ENCODE results near the gene ADGRL3.
"Not testable (repeated sequence)": the region's sequence is repeated elsewhere in the genome, so short reads cannot be mapped to it uniquely, and the experiment has no call there.

Gene ADGRL3

GRCh38 chr4:61665649-61666048 is 465.5 kb downstream of the ADGRL3 start:
- DNase-seq: no peak

GRCh38 chr4:61666244-61666643 is 466.1 kb downstream of the ADGRL3 start:
- DNase-seq: no peak

GRCh38 chr4:61671599-61671998 is 471.5 kb downstream of the ADGRL3 start:
- DNase-seq: no peak

GRCh38 chr4:61675464-61675863 is 475.3 kb downstream of the ADGRL3 start:
- DNase-seq: no peak

GRCh38 chr4:61678297-61678696 is 478.2 kb downstream of the ADGRL3 start:
- no peak for DNase-seq

GRCh38 chr4:61693520-61693919 is 493.4 kb downstream of the ADGRL3 start:
- DNase-seq: no peak

GRCh38 chr4:61714387-61714911 is 514.3 kb downstream of the ADGRL3 start:
- no peak for DNase-seq

- DNase-seq: no peak
These were observed 516.3 kb downstream of the ADGRL3 start for GRCh38 chr4:61716426-61716825.

- no peak for DNase-seq
These were observed 523.4 kb downstream of the ADGRL3 start for GRCh38 chr4:61723492-61723891.

- no peak for DNase-seq
These were observed 527.2 kb downstream of the ADGRL3 start for GRCh38 chr4:61727286-61727685.

- no peak for DNase-seq
These were observed 534.3 kb downstream of the ADGRL3 start for GRCh38 chr4:61734409-61734808.

- DNase-seq: no peak
These were observed 539.8 kb downstream of the ADGRL3 start for GRCh38 chr4:61739887-61740286.

- DNase-seq: no peak
These were observed 540.8 kb downstream of the ADGRL3 start for GRCh38 chr4:61740886-61741285.

- no peak for DNase-seq
These were observed 541.4 kb downstream of the ADGRL3 start for GRCh38 chr4:61741327-61742096.

- no peak for DNase-seq
These were observed 550.7 kb downstream of the ADGRL3 start for GRCh38 chr4:61750810-61751209.

GRCh38 chr4:61752617-61753016 is 552.5 kb downstream of the ADGRL3 start:
- DNase-seq: no peak

- no peak for DNase-seq
These were observed 553.6 kb downstream of the ADGRL3 start for GRCh38 chr4:61753739-61754138.

GRCh38 chr4:61756937-61757336 is 556.8 kb downstream of the ADGRL3 start:
- not testable (repeated sequence) for DNase-seq

GRCh38 chr4:61757983-61758382 is 557.9 kb downstream of the ADGRL3 start:
- not testable (repeated sequence) for DNase-seq

- DNase-seq: not testable (repeated sequence)
These were observed 558.5 kb downstream of the ADGRL3 start for GRCh38 chr4:61758596-61758995.

GRCh38 chr4:61759245-61759644 is 559.1 kb downstream of the ADGRL3 start:
- DNase-seq: not testable (repeated sequence)

GRCh38 chr4:61759885-61760284 is 559.8 kb downstream of the ADGRL3 start:
- DNase-seq: not testable (repeated sequence)

- DNase-seq: no peak
These were observed 560.7 kb downstream of the ADGRL3 start for GRCh38 chr4:61760820-61761219.

GRCh38 chr4:61762722-61763627 is 562.8 kb downstream of the ADGRL3 start:
- no peak for DNase-seq
